H9 (cell line): ENCODE data around the gene PCDHGA2. TPM values are rescaled to one million over a fixed set of nuclear protein-coding genes. Genes with fewer than 3 reads are reported as not detected.

Experiments used
- DNase-seq: peaks from one replicate; pipeline ENCODE4 v3.0.0-alpha.2; 2017
- H2AFZ ChIP-seq: one replicate; pipeline ENCODE4 v1.6.1; 2013; ENCODE audit warnings: mild to moderate bottlenecking, low read length, control low read depth, moderate library complexity
- H2AK5ac ChIP-seq: 2 replicates; pipeline ENCODE4 v1.6.1; 2013; ENCODE audit warnings: low read length, control low read depth, mixed read lengths; ENCODE audit not compliant: insufficient read length
- H2BK120ac ChIP-seq: one replicate; pipeline ENCODE4 v1.6.1; 2013; ENCODE audit warnings: low read depth, mild to moderate bottlenecking, low read length, control low read depth, inconsistent platforms; ENCODE audit not compliant: poor library complexity, severe bottlenecking
- H2BK12ac ChIP-seq: 2 replicates; pipeline ENCODE4 v1.6.1; 2013; ENCODE audit warnings: low read length, control low read depth, mixed read lengths, low read depth; ENCODE audit not compliant: insufficient read length
- H2BK15ac ChIP-seq: 2 replicates; pipeline ENCODE4 v1.6.1; 2013; ENCODE audit warnings: low read depth, low read length, control low read depth
- H2BK20ac ChIP-seq: one replicate; pipeline ENCODE4 v1.6.1; 2013; ENCODE audit warnings: low read depth, mild to moderate bottlenecking, low read length, control low read depth, inconsistent platforms; ENCODE audit not compliant: poor library complexity, severe bottlenecking
- H2BK5ac ChIP-seq: 2 replicates; pipeline ENCODE4 v1.6.1; 2013; ENCODE audit warnings: low read length, control low read depth, mixed read lengths; ENCODE audit not compliant: insufficient read length
- H3K14ac ChIP-seq: 2 replicates; pipeline ENCODE4 v1.6.1; 2013; ENCODE audit warnings: low read length, control low read depth; ENCODE audit not compliant: insufficient read depth
- H3K18ac ChIP-seq: 2 replicates; pipeline ENCODE4 v1.6.1; 2013; ENCODE audit warnings: low read depth, mild to moderate bottlenecking, mixed read lengths, low read length, control low read depth; ENCODE audit not compliant: insufficient read length
- H3K23ac ChIP-seq: 2 replicates; pipeline ENCODE4 v1.6.1; 2013; ENCODE audit warnings: low read length, control low read depth, mixed read lengths, low read depth; ENCODE audit not compliant: insufficient read length
- H3K23me2 ChIP-seq: 2 replicates; pipeline ENCODE4 v1.6.1; 2013; ENCODE audit warnings: low read depth, mild to moderate bottlenecking, mixed read lengths, low read length, control low read depth; ENCODE audit not compliant: insufficient read length, poor library complexity, severe bottlenecking
- H3K27ac ChIP-seq: 2 replicates; pipeline ENCODE4 v1.5.1; 2013; ENCODE audit warnings: low read length, control low read depth, mixed read lengths, low read depth; ENCODE audit not compliant: insufficient read length
- H3K27me3 ChIP-seq: 2 replicates; pipeline ENCODE4 v1.6.1; 2013; ENCODE audit warnings: low read length, control low read depth, inconsistent platforms; ENCODE audit not compliant: insufficient read depth
- H3K4ac ChIP-seq: 2 replicates; pipeline ENCODE4 v1.6.1; 2013; ENCODE audit warnings: low read depth, mild to moderate bottlenecking, control low read depth, inconsistent platforms, low read length, moderate library complexity
- H3K4me1 ChIP-seq: 2 replicates; pipeline ENCODE4 v1.6.1; 2013; ENCODE audit warnings: low read length, control low read depth, inconsistent platforms; ENCODE audit not compliant: insufficient read depth
- H3K4me2 ChIP-seq: 2 replicates; pipeline ENCODE4 v1.6.1; 2013; ENCODE audit warnings: low read length, control low read depth, mixed read lengths; ENCODE audit not compliant: insufficient read length, insufficient read depth
- H3K56ac ChIP-seq: 2 replicates; pipeline ENCODE4 v1.6.1; 2013; ENCODE audit warnings: low read depth, mild to moderate bottlenecking, mixed read lengths, low read length, control low read depth; ENCODE audit not compliant: insufficient read length
- H3K79me1 ChIP-seq: 2 replicates; pipeline ENCODE4 v1.6.1; 2013; ENCODE audit warnings: low read depth, mild to moderate bottlenecking, moderate library complexity, low read length, control low read depth, inconsistent platforms; ENCODE audit not compliant: insufficient read depth, poor library complexity, severe bottlenecking
- H3K79me2 ChIP-seq: 2 replicates; pipeline ENCODE4 v1.6.1; 2013; ENCODE audit warnings: low read length, control low read depth, inconsistent platforms; ENCODE audit not compliant: insufficient read depth
- H3K9ac ChIP-seq: 2 replicates; pipeline ENCODE4 v1.6.1; 2013; ENCODE audit warnings: low read length, control low read depth, mixed read lengths; ENCODE audit not compliant: insufficient read length; ENCODE audit errors: extremely low read depth
- H3K9me3 ChIP-seq: one replicate; pipeline ENCODE4 v1.6.1; 2013; ENCODE audit warnings: low read depth, low read length, inconsistent platforms; ENCODE audit not compliant: control insufficient read depth
- H3T11ph ChIP-seq: one replicate; pipeline ENCODE4 v1.6.1; 2013; ENCODE audit warnings: mild to moderate bottlenecking, low read length, control low read depth, inconsistent platforms
- H4K20me1 ChIP-seq: one replicate; pipeline ENCODE4 v1.6.1; 2013; ENCODE audit not compliant: control insufficient read depth, insufficient read length, insufficient read depth
- H4K5ac ChIP-seq: 2 replicates; pipeline ENCODE4 v1.6.1; 2013; ENCODE audit warnings: low read depth, mild to moderate bottlenecking, mixed read lengths, low read length, control low read depth; ENCODE audit not compliant: insufficient read length
- H4K8ac ChIP-seq: replicated peaks from 2 replicates; pipeline ENCODE4 v1.6.1; 2013; ENCODE audit warnings: low read length, control low read depth, mixed read lengths, low read depth; ENCODE audit not compliant: insufficient read length
- H4K91ac ChIP-seq: 2 replicates; pipeline ENCODE4 v1.6.1; 2013; ENCODE audit warnings: low read depth, mild to moderate bottlenecking, moderate library complexity, mixed read lengths, low read length, control low read depth; ENCODE audit not compliant: insufficient read length
- H3K27ac Mint-ChIP-seq, 3 experiments: 2 replicates in 2 of 3; 3 replicates in 1 of 3; pipeline ENCODE4 v1.8.0; 2020 to 2021; ENCODE audit warnings: mixed read lengths in 3 of 3, mild to moderate bottlenecking in 1 of 3, moderate library complexity in 1 of 3
- H3K27me3 Mint-ChIP-seq: 2 replicates; pipeline ENCODE4 v1.8.0; 2021; ENCODE audit warnings: low read depth, mild to moderate bottlenecking, moderate library complexity, mixed read lengths
- H3K36me3 Mint-ChIP-seq, 3 experiments: 2 replicates in 2 of 3; 3 replicates in 1 of 3; pipeline ENCODE4 v1.8.0; 2020 to 2021; ENCODE audit warnings: low read depth in 3 of 3, mixed read lengths in 3 of 3; ENCODE audit not compliant: insufficient read depth in 1 of 3
- H3K4me1 Mint-ChIP-seq, 2 experiments: 2 replicates each; pipeline ENCODE4 v1.8.0; 2020; ENCODE audit warnings: mixed read lengths in 2 of 2
- H3K4me3 Mint-ChIP-seq, 2 experiments: 2 replicates in 1 of 2; 3 replicates in 1 of 2; pipeline ENCODE4 v1.8.0; 2020 to 2021; ENCODE audit warnings: mild to moderate bottlenecking in 2 of 2, mixed read lengths in 2 of 2, moderate library complexity in 1 of 2
- H3K9me3 Mint-ChIP-seq, 2 experiments: 2 replicates in 1 of 2; 3 replicates in 1 of 2; pipeline ENCODE4 v1.8.0; 2020; ENCODE audit warnings: mild to moderate bottlenecking in 2 of 2, mixed read lengths in 2 of 2, moderate library complexity in 1 of 2
- CTCF ChIP-seq: fragments of 200-600 bp; sonication (generic); conservative IDR thresholded peaks from 3 replicates; pipeline ENCODE4 v1.8.0; 2021; ENCODE audit warnings: antibody characterized with exemption, mild to moderate bottlenecking
- WGBS: extraction: QIAGEN DNeasy Blood & Tissue Kit; methylation state at CpG from one replicate; pipeline ENCODE4 v1.1.7; 2013; ENCODE audit warnings: missing lambda C conversion rate, low lambda C conversion rate, mixed read lengths; ENCODE audit not compliant: insufficient read length; ENCODE audit errors: extremely low coverage; 5-methylcytosine and 5-hydroxymethylcytosine counted together
- total RNA-seq: library from RNA; stranded (reverse); gene quantifications from 2 replicates; pipeline ENCODE4 v1.2.1, GENCODE V29; 2021

Gene PCDHGA2
- total RNA-seq, 1 experiment from 2014 or later, result 0.90 TPM

DNA sequence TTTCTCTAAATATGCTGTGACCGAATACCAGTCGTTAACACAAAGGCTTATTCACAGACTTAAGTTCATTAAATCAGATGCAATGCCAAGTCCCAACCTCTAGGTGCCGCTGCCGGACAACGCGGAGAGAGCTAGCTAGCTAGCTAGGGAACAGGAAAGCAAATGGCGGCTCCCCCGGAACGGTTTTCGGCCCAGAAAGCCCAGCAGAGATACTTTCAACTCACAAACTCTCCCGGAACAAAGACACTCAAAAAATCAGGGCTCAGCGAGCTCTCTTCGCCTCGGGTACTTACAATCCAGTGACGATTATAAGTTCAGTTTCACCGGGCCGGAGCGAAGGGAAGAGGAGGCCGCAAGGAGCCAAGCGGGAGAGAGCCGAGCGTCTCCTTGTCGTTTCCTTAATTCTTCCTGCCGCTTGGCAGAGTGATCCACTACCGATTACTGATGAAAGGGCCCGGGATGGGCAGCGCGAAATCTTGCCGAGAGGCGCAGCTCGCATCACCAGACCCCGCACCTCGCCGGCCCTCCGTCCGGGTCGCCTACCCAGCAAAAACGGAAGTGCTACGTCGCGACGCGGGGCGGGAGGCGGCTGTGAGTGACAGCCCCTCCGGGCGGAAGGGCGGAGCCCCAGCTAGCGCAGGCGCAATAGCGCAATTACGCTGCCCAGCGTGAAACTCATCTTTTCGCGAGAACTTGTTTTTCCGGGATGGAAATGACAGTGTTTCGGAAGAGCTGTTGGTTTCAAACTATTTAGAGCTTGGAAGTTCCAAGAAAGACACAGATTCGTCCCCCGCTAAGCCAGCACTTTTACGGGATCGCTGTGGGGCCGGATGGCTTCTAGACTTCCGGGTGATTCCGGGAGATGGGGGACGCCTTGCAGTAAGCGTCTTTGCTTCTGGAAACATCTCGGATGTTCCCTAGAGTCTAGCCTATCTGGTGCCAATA is 18.1 kb upstream of the PCDHGA2 start, which contains the start of gene TAF7:
TAF7 (minus strand) TSS at position 560 of the 945 bp plus-strand sequence. CDS start 740 bp downstream, outside the sequence.
- Mint-ChIP-seq H3K27ac (peak within 1 kb of the TSS; percentile 99 to 100 (median 99)), H3K4me3 (peak within 1 kb of the TSS; percentile 97 to 98), H3K27me3 (peaks cover 1% of the 10 kb centered on the region), H3K9me3 (peaks cover 39 to 73% of the 10 kb centered on the region in 2 experiments), H3K4me1 (peaks cover 9 to 15% of the 10 kb centered on the region in 2 experiments; a peak in 3 of 4 replicates), H3K36me3 (peaks cover 46 to 50% (median 49%) of the 10 kb centered on the region in 3 experiments)
- H3T11ph ChIP-seq, result peak within 1 kb of the TSS; percentile 83
- peak within 1 kb of the TSS; percentile 79 for H2AFZ ChIP-seq
- H3K56ac ChIP-seq, result no peak within 1 kb of the TSS
- peak within 1 kb of the TSS; percentile 98 for H3K18ac ChIP-seq
- H3K4me1 ChIP-seq, result no peaks in the 10 kb centered on the region
- no peak within 1 kb of the TSS for H2BK15ac ChIP-seq
- H3K23me2 ChIP-seq, result peaks cover 3% of the 10 kb centered on the region
- H3K14ac ChIP-seq, result peak within 1 kb of the TSS; percentile 98
- H3K23ac ChIP-seq, result no peak within 1 kb of the TSS
- peak within 1 kb of the TSS; percentile 98 for H3K9ac ChIP-seq
- DNase-seq, result peak; percentile 92
- peaks cover 22% of the 10 kb centered on the region for H3K9me3 ChIP-seq
- no peak within 1 kb of the TSS for H4K91ac ChIP-seq
- no peak within 1 kb of the TSS for H4K8ac ChIP-seq
- peak within 1 kb of the TSS; percentile 81 for H4K5ac ChIP-seq
- H3K4ac ChIP-seq, result no peak within 1 kb of the TSS; the same call in 1 of the 2 replicates
- H3K79me2 ChIP-seq, result peaks cover 6% of the 10 kb centered on the region; the same call in 1 of the 2 replicates
- no CpG with 5 or more reads among the region's 67 CpGs for WGBS
- no peak within 1 kb of the TSS for H2BK120ac ChIP-seq
- H2BK12ac ChIP-seq, result no peak within 1 kb of the TSS
- peak; percentile 88 for TF ChIP-seq CTCF
- no peak within 1 kb of the TSS for H2BK20ac ChIP-seq
- H2AK5ac ChIP-seq, result peak within 1 kb of the TSS; percentile 88
- H3K79me1 ChIP-seq, result peaks cover 2% of the 10 kb centered on the region
- H3K27me3 ChIP-seq, result no peaks in the 10 kb centered on the region
- H2BK5ac ChIP-seq, result peak within 1 kb of the TSS; percentile 15
- H3K27ac ChIP-seq, result peak within 1 kb of the TSS; percentile 35
- no peaks in the 10 kb centered on the region for H4K20me1 ChIP-seq
- H3K4me2 ChIP-seq, result peak within 1 kb of the TSS; percentile 100
